ENCODE data around the gene IL17RC.
"Not testable (repeated sequence)": the region's sequence is repeated elsewhere in the genome, so short reads cannot be mapped to it uniquely, and the experiment has no call there.

The IL17RC gene

DNA sequence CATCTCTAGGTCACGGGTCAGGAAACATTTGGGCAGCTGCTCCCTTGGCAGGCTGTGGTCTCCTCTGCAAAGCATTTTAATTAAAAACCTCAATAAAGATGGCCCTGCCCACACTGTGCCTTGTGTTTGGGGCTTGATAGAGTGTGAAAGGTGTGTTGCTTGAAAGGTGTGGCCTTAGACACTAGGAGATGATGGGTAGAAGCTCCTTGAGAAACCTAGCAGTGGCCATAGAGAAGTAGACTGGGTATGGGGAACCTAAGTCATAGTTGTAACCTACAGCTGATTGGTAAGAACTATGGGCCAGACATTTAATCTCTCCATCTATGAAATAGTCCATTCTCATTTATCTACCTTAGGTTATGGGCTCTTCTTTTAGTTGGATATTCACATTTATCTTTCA lies 23.2 kb upstream of the IL17RC start:
- Histone ChIP-seq H3K27me3 (ENCODE audit: insufficient read depth, low read length) (no peaks in the 10 kb centered on the region), H3K4me2 (ENCODE audit: low read length) (no peak overlapping the region), H3K9me2 (ENCODE audit: low read depth, low read length) (no peaks in the 10 kb centered on the region), H4K20me1 (ENCODE audit: insufficient read depth, low read length) (no peaks in the 10 kb centered on the region), H3K36me3 (ENCODE audit: insufficient read depth, low read length) (peaks cover 30% of the 10 kb centered on the region), H2AFZ (ENCODE audit: low read length) (no peak overlapping the region), H3K9me3 (ENCODE audit: low read length) (no peaks in the 10 kb centered on the region), H3K27ac (ENCODE audit: low read depth, low read length, poor library complexity, severe bottlenecking) (no peak overlapping the region), H3K4me3 (ENCODE audit: low read depth, low read length, poor library complexity, severe bottlenecking) (no peak overlapping the region), H3K4me1 (ENCODE audit: insufficient read depth, low read length, severe bottlenecking) (peaks cover 13% of the 10 kb centered on the region), H3F3A (ENCODE audit: insufficient read depth, low read length) (no peaks in the 10 kb centered on the region), H3K9ac (ENCODE audit: low read length) (no peak overlapping the region), H3K79me2 (ENCODE audit: insufficient read depth, low read length) (peaks cover 12% of the 10 kb centered on the region)
- no peak for TF ChIP-seq EZH2 (IDR thresholded peaks at IDR 0.05; ENCODE audit: borderline replicate concordance, low read length)
- TF ChIP-seq, protein P1, sequence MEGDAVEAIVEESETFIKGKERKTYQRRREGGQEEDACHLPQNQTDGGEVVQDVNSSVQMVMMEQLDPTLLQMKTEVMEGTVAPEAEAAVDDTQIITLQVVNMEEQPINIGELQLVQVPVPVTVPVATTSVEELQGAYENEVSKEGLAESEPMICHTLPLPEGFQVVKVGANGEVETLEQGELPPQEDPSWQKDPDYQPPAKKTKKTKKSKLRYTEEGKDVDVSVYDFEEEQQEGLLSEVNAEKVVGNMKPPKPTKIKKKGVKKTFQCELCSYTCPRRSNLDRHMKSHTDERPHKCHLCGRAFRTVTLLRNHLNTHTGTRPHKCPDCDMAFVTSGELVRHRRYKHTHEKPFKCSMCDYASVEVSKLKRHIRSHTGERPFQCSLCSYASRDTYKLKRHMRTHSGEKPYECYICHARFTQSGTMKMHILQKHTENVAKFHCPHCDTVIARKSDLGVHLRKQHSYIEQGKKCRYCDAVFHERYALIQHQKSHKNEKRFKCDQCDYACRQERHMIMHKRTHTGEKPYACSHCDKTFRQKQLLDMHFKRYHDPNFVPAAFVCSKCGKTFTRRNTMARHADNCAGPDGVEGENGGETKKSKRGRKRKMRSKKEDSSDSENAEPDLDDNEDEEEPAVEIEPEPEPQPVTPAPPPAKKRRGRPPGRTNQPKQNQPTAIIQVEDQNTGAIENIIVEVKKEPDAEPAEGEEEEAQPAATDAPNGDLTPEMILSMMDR (IDR thresholded peaks at IDR 0.05; ENCODE audit: low read length): no peak

DNA sequence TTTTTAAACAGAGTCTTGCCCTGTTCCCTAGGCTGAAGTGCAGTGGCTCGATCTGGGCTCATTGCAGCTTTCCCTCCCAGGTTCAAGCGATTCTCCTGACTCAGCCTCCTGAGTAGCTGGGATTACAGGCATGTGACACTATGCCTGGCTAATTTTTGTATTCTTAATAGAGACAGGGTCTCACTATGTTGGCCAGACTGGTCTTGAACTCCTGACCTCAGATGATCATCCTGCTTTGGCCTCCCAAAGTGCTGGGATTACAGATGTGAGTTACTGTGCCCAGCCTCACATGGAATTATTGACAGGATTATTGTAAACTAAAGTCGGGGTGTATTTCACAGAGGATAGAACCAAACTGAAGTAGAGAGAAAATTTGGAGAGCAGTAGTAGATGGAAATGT lies 21.2 kb upstream of the IL17RC start:
- H3K27ac ChIP-seq (ENCODE audit: low read depth, low read length, poor library complexity, severe bottlenecking); H3K27me3 ChIP-seq (ENCODE audit: insufficient read depth, low read length); H3F3A ChIP-seq (ENCODE audit: insufficient read depth, low read length); H3K4me3 ChIP-seq (ENCODE audit: low read depth, low read length, poor library complexity, severe bottlenecking); H3K4me1 ChIP-seq (ENCODE audit: insufficient read depth, low read length, severe bottlenecking); H2AFZ ChIP-seq (ENCODE audit: low read length); H3K9me3 ChIP-seq (ENCODE audit: low read length); H3K4me2 ChIP-seq (ENCODE audit: low read length); H3K9ac ChIP-seq (ENCODE audit: low read length); H4K20me1 ChIP-seq (ENCODE audit: insufficient read depth, low read length); H3K9me2 ChIP-seq (ENCODE audit: low read depth, low read length): not testable (repeated sequence)
- Histone ChIP-seq H3K36me3 (ENCODE audit: insufficient read depth, low read length) (peaks cover 30% of the 10 kb centered on the region), H3K79me2 (ENCODE audit: insufficient read depth, low read length) (peaks cover 11% of the 10 kb centered on the region)

DNA sequence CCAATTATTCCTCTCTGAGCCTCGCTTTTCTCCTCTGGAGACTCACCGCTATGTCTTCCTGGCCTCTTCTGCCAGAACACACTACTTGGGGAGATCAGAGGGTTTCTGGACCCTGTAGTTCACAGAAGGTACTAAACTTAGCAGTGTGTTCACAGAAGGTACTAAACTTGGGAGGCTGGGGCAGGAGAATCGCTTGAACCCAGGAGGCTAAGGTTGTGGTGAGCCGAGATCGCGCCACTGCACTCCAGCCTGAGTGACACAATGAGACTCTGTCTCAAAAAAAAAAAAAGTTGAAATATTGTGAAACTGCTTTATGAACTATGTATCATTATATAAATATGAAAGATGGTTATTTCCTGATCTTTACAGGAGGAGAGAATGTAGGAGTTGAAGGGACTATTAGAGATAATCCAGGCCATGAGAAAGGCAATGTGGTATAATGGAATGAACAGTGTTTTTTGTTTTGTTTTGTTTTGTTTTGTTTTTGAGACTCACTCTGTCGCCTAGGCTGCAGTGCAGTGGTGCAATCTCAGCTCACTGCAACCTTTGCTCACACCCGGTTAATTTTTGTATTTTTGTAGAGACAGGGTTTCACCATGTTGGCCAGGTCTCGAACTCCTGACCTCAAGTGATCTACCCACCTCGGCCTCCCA lies 20.0 kb upstream of the IL17RC start:
- H3K4me1 ChIP-seq (ENCODE audit: insufficient read depth, low read length, severe bottlenecking); H3K27ac ChIP-seq (ENCODE audit: low read depth, low read length, poor library complexity, severe bottlenecking): not testable (repeated sequence)

DNA sequence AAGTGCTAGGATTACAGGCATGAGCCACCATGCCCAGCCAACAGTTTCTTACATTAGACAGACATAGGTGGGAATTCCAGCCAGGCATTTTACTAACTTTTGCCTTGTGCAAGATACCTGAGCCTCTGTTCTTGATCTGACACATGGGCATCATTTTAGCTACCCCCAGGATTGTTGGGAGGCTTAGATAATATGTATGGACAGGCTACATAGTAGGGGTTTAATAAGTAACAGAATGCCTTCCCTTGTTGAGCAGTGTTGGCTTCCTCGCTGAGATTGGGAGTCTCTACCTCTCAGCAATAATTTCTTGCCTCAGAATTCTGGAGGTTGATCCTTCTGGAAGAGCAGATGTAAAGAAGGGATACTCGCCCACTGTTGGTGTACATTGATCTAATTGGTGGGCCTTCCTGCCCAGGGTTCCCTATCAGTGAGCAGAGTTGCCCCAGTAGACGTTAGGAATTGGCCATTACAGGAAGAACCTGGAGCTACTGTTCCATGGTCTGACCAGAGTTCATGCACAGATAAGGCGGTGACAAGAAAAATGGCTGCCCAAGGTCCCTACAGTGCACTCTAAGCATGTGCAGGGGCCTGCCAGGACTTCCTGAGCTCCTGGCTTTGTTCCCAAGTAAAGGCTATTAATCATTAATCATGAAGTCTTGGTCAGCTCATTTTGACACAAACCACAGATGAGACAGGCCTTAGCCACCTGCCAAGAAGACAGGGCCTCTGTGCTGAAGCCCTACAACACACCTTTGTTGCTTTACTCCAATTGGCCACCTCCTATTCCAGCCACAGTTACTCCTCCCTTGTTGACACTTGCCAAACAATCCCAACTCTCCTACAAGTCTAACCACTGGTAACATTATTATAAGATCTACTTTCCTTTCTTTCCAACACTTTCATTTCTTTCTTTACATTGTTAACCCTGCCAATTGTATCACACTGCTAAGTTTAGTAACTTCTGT lies 19.2 kb upstream of the IL17RC start:
- no peak overlapping the region for H3K9ac ChIP-seq (ENCODE audit: low read length)
- TF ChIP-seq, protein P1 (IDR thresholded peaks at IDR 0.05; ENCODE audit: low read length): no peak
- TF ChIP-seq EZH2 (IDR thresholded peaks at IDR 0.05; ENCODE audit: borderline replicate concordance, low read length): no peak

More for the DNA sequence above, 20.0 kb upstream of the IL17RC start:
- H4K20me1 ChIP-seq (ENCODE audit: insufficient read depth, low read length); H3K27me3 ChIP-seq (ENCODE audit: insufficient read depth, low read length); H3K4me2 ChIP-seq (ENCODE audit: low read length); H3F3A ChIP-seq (ENCODE audit: insufficient read depth, low read length); H3K79me2 ChIP-seq (ENCODE audit: insufficient read depth, low read length); H3K4me3 ChIP-seq (ENCODE audit: low read depth, low read length, poor library complexity, severe bottlenecking); H2AFZ ChIP-seq (ENCODE audit: low read length); H3K9me2 ChIP-seq (ENCODE audit: low read depth, low read length); H3K9ac ChIP-seq (ENCODE audit: low read length); H3K9me3 ChIP-seq (ENCODE audit: low read length): not testable (repeated sequence)
- H3K36me3 ChIP-seq (ENCODE audit: insufficient read depth, low read length): peaks cover 30% of the 10 kb centered on the region

More for the DNA sequence above, 19.2 kb upstream of the IL17RC start:
- Histone ChIP-seq H2AFZ (ENCODE audit: low read length) (no peak overlapping the region), H3K4me2 (ENCODE audit: low read length) (no peak overlapping the region), H4K20me1 (ENCODE audit: insufficient read depth, low read length) (no peaks in the 10 kb centered on the region), H3K4me3 (ENCODE audit: low read depth, low read length, poor library complexity, severe bottlenecking) (no peak overlapping the region), H3K4me1 (ENCODE audit: insufficient read depth, low read length, severe bottlenecking) (no peaks in the 10 kb centered on the region), H3K27me3 (ENCODE audit: insufficient read depth, low read length) (no peaks in the 10 kb centered on the region), H3K9me2 (ENCODE audit: low read depth, low read length) (no peaks in the 10 kb centered on the region), H3K79me2 (ENCODE audit: insufficient read depth, low read length) (no peaks in the 10 kb centered on the region), H3K36me3 (ENCODE audit: insufficient read depth, low read length) (peaks cover 25% of the 10 kb centered on the region), H3F3A (ENCODE audit: insufficient read depth, low read length) (no peaks in the 10 kb centered on the region), H3K9me3 (ENCODE audit: low read length) (no peaks in the 10 kb centered on the region), H3K27ac (ENCODE audit: low read depth, low read length, poor library complexity, severe bottlenecking) (no peak overlapping the region)
